GM23338 (cell line): ENCODE measurements around the gene CRAMP1.

Source experiments
- CREB1 ChIP-seq: fragments of 250-450 bp; sonication (Bioruptor Pico); IDR thresholded peaks from 2 replicates; pipeline ENCODE4 v1.5.0; 2020; ENCODE audit warnings: low read depth, mild to moderate bottlenecking, moderate library complexity
- EZH2 ChIP-seq: fragments of 200-600 bp; sonication (generic); IDR thresholded peaks from one replicate; pipeline ENCODE4 v1.8.0; 2017; ENCODE audit warnings: antibody characterized with exemption, mild to moderate bottlenecking, low read depth; ENCODE audit not compliant: unreplicated experiment
- EZH2phosphoT487 ChIP-seq: fragments of 200-600 bp; sonication (generic); IDR thresholded peaks from one replicate; pipeline ENCODE4 v1.8.1; 2018; ENCODE audit warnings: antibody characterized with exemption; ENCODE audit not compliant: unreplicated experiment
- JUNB ChIP-seq: IDR thresholded peaks from one replicate; pipeline ENCODE4 v1.6.1; 2016; ENCODE audit warnings: antibody characterized with exemption; ENCODE audit not compliant: unreplicated experiment
- NANOG ChIP-seq: IDR thresholded peaks from 2 replicates; pipeline ENCODE4 v1.6.1; 2016; ENCODE audit warnings: antibody characterized with exemption, borderline replicate concordance
- POLR2AphosphoS5 ChIP-seq: IDR thresholded peaks from 2 replicates; pipeline ENCODE4 v1.6.1; 2016; ENCODE audit warnings: antibody characterized with exemption, low read depth
- REST ChIP-seq: IDR thresholded peaks from one replicate; pipeline ENCODE4 v1.6.1; 2018; ENCODE audit warnings: antibody characterized with exemption; ENCODE audit not compliant: unreplicated experiment
- STAT1 ChIP-seq: IDR thresholded peaks from one replicate; pipeline ENCODE4 v1.6.1; 2016; ENCODE audit warnings: antibody characterized with exemption; ENCODE audit not compliant: unreplicated experiment
- TF ChIP-seq, protein P1 (sequence below), 2 experiments: fragments of 200-600 bp in 1 of 2; sonication (generic) in 1 of 2; conservative IDR thresholded peaks; 2 replicates each; pipeline versions ENCODE4 v1.5.1 to v1.6.1; 2016 to 2017; ENCODE audit warnings: antibody characterized with exemption in 2 of 2, low read depth in 2 of 2, mild to moderate bottlenecking in 2 of 2, moderate library complexity in 1 of 2

DNA sequence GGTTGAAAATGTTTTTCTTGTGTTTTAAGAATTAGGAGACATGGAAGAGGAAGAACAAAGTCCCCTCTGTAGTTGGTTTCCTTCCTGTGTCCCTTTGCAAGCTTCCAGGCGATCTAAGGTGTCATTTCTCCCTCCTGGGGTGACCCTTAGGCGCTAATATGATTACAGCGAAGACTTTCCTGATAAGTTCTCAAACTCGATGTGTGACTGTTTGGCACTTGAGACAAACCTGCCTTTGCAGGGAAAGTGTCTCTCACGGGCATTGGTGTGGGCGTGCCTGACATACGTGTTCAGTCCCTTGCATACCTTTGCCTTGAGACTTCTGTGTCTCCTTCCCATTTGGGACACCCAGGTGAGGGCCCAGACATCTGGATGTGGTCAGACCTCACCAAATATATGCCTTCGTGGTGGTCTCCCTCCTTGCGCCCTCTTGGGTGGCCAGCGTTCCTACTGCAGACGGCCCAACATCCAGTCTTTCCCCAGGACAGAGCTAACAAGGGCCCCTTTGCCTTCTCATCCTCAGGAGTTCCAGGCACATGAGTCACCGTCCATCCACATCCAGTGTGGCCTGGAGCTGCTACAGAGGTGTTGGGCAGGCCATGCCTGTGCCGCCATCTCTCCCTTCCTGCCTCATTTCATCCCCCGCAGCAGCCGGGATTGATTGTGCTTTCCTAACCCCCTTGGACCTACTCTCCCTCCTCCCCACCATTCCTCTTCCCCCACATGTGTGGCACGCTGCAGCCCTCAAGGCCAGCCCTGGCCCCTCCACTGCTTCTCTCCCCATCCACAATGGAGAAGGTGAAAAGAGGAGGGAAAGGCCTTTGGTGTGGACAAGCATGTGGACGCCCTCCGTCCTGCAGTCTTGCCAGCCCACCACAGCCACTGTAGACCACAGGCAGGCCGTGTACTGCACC, 62.8 kb downstream of the CRAMP1 start:
- TF ChIP-seq, protein P1, sequence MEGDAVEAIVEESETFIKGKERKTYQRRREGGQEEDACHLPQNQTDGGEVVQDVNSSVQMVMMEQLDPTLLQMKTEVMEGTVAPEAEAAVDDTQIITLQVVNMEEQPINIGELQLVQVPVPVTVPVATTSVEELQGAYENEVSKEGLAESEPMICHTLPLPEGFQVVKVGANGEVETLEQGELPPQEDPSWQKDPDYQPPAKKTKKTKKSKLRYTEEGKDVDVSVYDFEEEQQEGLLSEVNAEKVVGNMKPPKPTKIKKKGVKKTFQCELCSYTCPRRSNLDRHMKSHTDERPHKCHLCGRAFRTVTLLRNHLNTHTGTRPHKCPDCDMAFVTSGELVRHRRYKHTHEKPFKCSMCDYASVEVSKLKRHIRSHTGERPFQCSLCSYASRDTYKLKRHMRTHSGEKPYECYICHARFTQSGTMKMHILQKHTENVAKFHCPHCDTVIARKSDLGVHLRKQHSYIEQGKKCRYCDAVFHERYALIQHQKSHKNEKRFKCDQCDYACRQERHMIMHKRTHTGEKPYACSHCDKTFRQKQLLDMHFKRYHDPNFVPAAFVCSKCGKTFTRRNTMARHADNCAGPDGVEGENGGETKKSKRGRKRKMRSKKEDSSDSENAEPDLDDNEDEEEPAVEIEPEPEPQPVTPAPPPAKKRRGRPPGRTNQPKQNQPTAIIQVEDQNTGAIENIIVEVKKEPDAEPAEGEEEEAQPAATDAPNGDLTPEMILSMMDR (conservative IDR thresholded peaks at IDR 0.05; ENCODE audit: low read depth in 2 of 2): no peak
- TF ChIP-seq POLR2AphosphoS5: no peak
- no peak for TF ChIP-seq EZH2
- TF ChIP-seq REST: no peak
- TF ChIP-seq EZH2phosphoT487: no peak
- TF ChIP-seq NANOG: no peak
- no peak for TF ChIP-seq JUNB
- no peak for TF ChIP-seq STAT1
- no peak for TF ChIP-seq CREB1
